ENCODE data around the gene ZNF148. TPM values are rescaled to one million over a fixed set of nuclear protein-coding genes. Genes with fewer than 3 reads are reported as not detected.

Gene ZNF148
- total RNA-seq, 2 experiments from 2014 or later = 36.9 to 41.9 TPM

DNA sequence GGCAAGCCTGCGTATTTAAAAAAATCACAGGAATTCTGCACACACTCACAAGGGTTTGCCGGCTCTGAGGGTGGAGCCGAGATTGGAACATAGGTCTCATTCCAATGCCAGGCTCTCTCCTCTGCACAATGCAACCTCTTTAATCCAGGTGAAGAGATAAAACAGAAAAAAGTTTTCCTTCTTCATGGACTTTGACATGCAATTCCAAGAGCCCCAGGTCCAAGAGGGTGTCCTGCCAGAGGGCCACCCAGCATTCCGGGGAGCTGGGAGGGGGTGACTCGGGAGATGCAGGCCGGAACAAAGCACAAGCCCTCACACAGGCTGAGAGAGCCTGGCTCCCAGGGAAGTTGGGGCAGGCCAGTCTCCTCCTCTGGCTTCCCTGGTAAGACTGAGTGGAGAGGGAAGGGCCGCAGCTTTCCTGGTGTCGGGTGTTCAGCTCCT is 155.8 kb downstream of the ZNF148 start:
- H3K4me3 Mint-ChIP-seq = no peak overlapping the region
- H3K27ac Mint-ChIP-seq = no peak overlapping the region
- CTCF ChIA-PET = no interaction called here
- no peak for DNase-seq
- peaks cover 6% of the 10 kb centered on the region for H3K27me3 Mint-ChIP-seq
- no peaks in the 10 kb centered on the region for H3K9me3 Mint-ChIP-seq
- peaks cover 24% of the 10 kb centered on the region for H3K4me1 Mint-ChIP-seq
- H3K36me3 Mint-ChIP-seq (ENCODE audit: low read depth) = no peaks in the 10 kb centered on the region
- POLR2A ChIA-PET = no interaction called here

DNA sequence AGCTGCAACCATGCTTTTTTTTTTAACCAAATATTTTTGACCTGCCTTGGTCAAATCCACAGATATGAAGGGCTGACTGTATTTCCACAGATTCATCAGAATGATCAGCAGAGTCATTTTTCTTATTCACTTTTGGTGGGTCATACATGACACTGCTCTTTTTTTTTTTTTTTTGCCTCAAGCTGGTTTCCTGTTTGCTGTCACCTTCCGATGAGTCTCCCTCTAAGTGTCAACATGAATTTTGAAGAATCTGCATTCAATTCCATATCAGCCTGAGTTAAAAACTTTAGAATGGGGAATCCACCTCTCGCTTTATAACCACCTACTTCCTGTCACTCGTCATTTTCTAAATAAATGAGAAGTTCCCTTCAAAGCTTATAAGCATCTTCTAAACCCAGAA is 160.4 kb downstream of the ZNF148 start:
- no peak overlapping the region for H3K4me3 Mint-ChIP-seq
- peaks cover 43% of the 10 kb centered on the region for H3K27me3 Mint-ChIP-seq
- no peak overlapping the region for H3K27ac Mint-ChIP-seq
- H3K9me3 Mint-ChIP-seq = no peaks in the 10 kb centered on the region
- H3K36me3 Mint-ChIP-seq (ENCODE audit: low read depth) = no peaks in the 10 kb centered on the region
- peaks cover 14% of the 10 kb centered on the region for H3K4me1 Mint-ChIP-seq
- CTCF ChIA-PET = interaction anchor here (0.6 kb wide), 1 partner anchor 163 kb away, joined by 3 read pairs; no protein-coding TSS in a partner anchor
- DNase-seq = no peak
- POLR2A ChIA-PET = no interaction called here

DNA sequence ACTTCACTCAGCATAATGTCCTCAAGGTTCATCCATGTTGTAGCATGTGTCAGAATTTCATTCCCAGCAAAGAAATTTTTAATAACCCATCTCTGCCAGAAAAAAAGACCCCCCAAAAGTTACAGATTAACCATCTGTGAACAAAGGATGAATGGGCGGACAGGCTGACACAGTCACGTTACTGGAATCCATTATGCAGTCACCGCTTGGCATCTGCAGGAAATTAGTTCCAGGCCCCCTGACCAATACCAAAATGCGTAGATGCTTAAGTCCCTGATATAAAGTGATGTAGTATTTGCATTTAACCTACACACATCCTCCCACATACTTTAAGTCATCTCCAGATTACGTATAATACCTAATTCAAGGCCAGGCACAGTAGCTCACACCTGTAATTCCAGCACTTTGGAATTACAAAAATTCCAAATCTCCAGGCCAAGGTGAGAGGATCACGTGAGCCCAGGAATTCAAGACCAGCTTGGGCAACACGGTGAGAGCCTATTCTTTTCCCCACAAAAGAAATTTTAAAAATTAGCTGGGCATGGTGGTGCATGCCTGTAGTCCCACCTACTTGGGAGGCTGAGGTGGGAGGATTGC is 161.1 kb downstream of the ZNF148 start:
- Mint-ChIP-seq H3K4me3 (no peak overlapping the region), H3K27me3 (peaks cover 48% of the 10 kb centered on the region), H3K4me1 (peaks cover 14% of the 10 kb centered on the region), H3K36me3 (ENCODE audit: low read depth) (no peaks in the 10 kb centered on the region), H3K9me3 (no peaks in the 10 kb centered on the region), H3K27ac (no peak overlapping the region)
- ChIA-PET CTCF (no interaction called here), POLR2A (no interaction called here)
- no peak for DNase-seq

DNA sequence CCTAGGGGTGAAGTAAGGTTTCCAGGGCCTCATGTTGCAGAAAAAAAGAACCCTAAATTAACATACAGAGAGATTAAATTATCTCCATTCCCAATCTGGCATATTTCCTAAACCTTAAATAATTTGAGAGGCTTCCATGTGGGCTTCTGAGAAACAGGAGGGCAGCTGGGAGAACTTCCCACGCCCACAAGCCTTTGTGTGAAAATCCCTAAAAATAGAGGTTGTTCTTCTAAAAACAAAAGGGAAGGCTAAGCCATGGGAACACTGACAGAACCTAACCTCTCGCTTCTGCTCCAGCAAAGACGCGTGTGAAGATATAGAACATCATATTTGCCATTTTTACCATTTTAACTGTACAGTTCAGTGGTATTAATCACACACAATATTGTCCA is 161.8 kb downstream of the ZNF148 start:
- Mint-ChIP-seq H3K36me3 (ENCODE audit: low read depth) (no peaks in the 10 kb centered on the region), H3K9me3 (no peaks in the 10 kb centered on the region), H3K27ac (no peak overlapping the region), H3K4me3 (no peak overlapping the region), H3K27me3 (peaks cover 52% of the 10 kb centered on the region), H3K4me1 (peaks cover 14% of the 10 kb centered on the region)
- CTCF ChIA-PET = no interaction called here
- POLR2A ChIA-PET = no interaction called here
- DNase-seq = no peak

DNA sequence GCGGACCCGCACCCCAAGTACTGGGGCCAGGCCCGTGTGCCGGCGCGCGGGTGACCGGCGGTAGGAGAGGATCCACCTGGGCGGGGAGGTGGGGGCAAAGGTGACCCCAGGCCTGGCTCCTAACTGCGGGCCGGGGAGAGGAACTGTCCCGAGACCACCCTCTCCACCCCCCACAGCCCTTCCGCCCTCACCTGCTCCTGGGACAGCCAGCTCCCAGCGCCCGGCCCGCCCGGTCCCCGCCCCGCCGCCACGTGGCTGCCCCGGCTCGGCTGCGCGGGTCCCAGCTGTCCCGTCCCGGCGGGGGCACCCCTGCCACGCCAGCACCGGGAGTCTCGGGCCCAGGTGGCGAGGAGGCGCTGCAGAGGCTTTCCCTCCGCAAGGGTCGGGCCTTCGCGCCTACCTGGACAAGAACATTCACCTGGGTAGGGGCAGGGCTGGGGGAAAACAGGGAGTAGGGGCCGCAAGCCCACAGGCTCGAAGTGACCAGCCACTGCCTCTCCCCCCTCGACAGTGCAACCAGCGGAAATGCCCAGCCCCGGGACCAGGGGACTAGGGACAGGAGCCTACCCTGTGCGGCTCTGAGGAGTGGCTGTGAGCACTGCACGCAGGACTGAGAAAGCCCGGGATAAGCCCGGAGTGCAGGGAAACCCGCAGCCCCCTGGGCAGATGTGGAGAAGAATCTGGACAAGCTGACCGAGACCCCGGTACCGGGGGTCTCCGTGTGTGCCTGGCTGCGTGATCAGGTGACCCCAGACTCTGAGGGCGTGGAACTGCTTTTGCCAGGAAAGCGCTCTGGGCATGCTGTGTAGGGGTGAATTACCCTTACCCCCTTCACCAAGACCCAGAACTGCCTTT is 162.4 kb downstream of the ZNF148 start, which contains the start of gene SLC12A8:
Gene SLC12A8 (minus strand): TSS at position 240 of the 855 bp plus-strand sequence. CDS start 1,399 bp downstream, outside the sequence.
- ChIA-PET POLR2A (no interaction called here), CTCF (no interaction called here)
- peaks cover 14% of the 10 kb centered on the region for H3K4me1 Mint-ChIP-seq
- H3K9me3 Mint-ChIP-seq = no peaks in the 10 kb centered on the region
- no peaks in the 10 kb centered on the region for H3K36me3 Mint-ChIP-seq (ENCODE audit: low read depth)
- no peak within 1 kb of the TSS for H3K27ac Mint-ChIP-seq
- DNase-seq = no peak
- no peak within 1 kb of the TSS for H3K4me3 Mint-ChIP-seq
- peaks cover 55% of the 10 kb centered on the region for H3K27me3 Mint-ChIP-seq

DNA sequence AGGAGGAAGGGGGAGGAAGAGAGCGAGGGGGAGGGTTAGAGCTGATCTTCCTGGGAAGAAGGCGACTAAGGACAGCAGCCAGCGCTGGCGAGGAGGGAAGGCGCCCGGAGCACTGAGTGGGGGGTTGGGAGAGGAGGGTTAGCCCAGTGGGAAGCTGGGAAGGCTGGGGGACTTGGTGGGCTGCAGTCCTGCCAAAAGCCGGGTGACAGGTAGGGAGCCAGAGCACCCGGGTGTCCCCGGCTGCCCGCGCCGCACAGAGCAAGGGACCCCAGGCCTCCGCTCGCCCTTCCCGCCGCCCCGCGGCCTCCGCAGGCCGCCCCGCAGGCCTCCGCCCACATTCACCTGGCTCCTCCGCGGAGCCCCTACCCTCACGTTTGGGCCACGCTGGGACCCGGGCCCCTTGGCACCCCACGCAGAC is 163.0 kb downstream of the ZNF148 start:
- H3K4me3 Mint-ChIP-seq = no peak overlapping the region

DNA sequence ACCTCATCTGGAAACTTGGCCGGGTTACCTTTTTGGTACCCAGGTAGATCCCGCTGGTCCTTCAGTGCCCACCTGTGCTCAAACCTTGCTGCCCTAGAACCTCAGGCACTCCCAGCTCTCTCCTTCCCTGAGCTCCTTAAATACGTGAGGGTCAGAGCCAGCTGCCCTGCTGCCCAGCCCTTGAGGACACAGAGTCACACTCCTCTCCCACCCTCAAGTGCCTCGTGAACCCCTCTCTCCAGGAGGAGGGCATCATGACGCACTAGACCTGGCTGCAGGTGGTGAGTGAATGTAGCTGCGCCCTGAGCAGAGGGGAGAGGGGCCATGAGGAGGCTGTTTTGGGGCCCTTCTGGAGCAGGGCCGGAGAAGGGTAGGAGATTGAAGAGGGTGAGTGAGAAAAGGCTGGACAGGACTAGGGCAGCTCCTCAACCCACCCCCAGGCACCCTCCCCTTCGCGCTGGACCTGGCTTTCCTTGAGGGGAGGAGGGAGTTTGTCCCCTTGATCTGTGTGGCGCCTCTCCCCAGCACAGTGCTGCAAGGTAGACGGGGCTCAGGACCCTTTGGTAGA is 163.5 kb downstream of the ZNF148 start:
- peaks cover 58% of the 10 kb centered on the region for H3K27me3 Mint-ChIP-seq
- H3K4me3 Mint-ChIP-seq = no peak overlapping the region
- ChIA-PET CTCF (no interaction called here), POLR2A (interaction anchor here (0.9 kb wide), 1 partner anchor 9 kb away, joined by 3 read pairs; no protein-coding TSS in a partner anchor)
- DNase-seq = no peak
- H3K27ac Mint-ChIP-seq = no peak overlapping the region
- H3K4me1 Mint-ChIP-seq = peaks cover 14% of the 10 kb centered on the region
- no peaks in the 10 kb centered on the region for H3K36me3 Mint-ChIP-seq (ENCODE audit: low read depth)
- H3K9me3 Mint-ChIP-seq = no peaks in the 10 kb centered on the region

More for the DNA sequence above, 163.0 kb downstream of the ZNF148 start:
- POLR2A ChIA-PET = no interaction called here
- H3K27me3 Mint-ChIP-seq = peaks cover 58% of the 10 kb centered on the region
- DNase-seq = no peak
- H3K27ac Mint-ChIP-seq = no peak overlapping the region
- H3K9me3 Mint-ChIP-seq = no peaks in the 10 kb centered on the region
- H3K36me3 Mint-ChIP-seq (ENCODE audit: low read depth) = no peaks in the 10 kb centered on the region
- CTCF ChIA-PET = no interaction called here
- peaks cover 14% of the 10 kb centered on the region for H3K4me1 Mint-ChIP-seq

DNA sequence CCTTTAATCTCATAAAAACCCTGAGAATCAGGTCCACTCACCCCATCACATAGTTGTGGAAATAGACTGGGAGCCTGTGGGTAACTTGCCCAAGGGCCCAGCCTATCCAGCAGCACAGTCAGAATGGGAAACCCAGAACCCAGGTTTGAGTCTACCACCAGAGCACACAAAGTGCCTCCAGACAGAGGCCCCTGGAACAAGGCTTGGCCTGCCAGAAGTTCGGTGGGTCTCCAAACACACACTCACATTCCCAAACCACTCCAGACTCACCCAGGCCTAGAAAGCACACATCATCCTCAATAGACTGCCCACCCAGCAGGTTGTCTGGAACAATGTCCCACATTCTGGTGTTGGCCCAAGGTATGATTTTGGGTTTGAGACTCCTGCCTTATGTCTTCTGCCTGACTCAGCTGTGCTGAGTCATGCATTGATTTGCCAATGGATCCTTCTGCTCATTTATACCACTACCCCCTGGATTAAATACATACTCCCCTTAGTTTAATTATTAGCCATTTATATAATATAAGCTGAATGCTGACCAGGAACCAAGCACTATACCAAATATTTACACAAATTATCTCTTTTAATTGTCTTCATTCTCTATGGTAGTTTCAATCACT is 167.1 kb downstream of the ZNF148 start:
- Mint-ChIP-seq H3K27ac (no peak overlapping the region), H3K9me3 (no peaks in the 10 kb centered on the region), H3K4me1 (no peaks in the 10 kb centered on the region), H3K4me3 (no peak overlapping the region), H3K27me3 (peaks cover 58% of the 10 kb centered on the region), H3K36me3 (ENCODE audit: low read depth) (no peaks in the 10 kb centered on the region)
- ChIA-PET CTCF (no interaction called here), POLR2A (no interaction called here)
- no peak for DNase-seq

DNA sequence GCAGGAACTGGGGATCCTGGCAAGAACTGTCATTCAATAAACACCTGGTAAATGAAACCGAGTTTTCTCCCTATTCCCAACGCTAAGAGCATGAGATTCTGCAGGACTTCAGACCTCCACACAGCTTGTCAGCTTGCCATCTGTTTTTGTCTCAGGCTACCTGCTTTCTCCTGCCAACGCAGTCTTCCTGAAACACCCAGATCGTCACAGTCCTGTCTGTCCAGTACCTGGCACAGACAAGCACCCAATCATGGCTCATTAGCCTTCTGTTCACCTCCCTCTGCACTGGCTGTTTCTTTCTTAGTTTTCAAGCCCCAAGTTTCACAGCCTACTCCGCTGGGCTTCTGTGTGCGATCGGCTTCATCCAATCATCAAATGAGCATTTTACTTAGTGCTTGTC is 167.6 kb downstream of the ZNF148 start:
- H3K27me3 Mint-ChIP-seq = peaks cover 56% of the 10 kb centered on the region
- no peak overlapping the region for H3K27ac Mint-ChIP-seq
- no peaks in the 10 kb centered on the region for H3K36me3 Mint-ChIP-seq (ENCODE audit: low read depth)
- no peak for DNase-seq
- H3K4me3 Mint-ChIP-seq = no peak overlapping the region
- no peaks in the 10 kb centered on the region for H3K9me3 Mint-ChIP-seq
- ChIA-PET POLR2A (no interaction called here), CTCF (no interaction called here)
- no peaks in the 10 kb centered on the region for H3K4me1 Mint-ChIP-seq

DNA sequence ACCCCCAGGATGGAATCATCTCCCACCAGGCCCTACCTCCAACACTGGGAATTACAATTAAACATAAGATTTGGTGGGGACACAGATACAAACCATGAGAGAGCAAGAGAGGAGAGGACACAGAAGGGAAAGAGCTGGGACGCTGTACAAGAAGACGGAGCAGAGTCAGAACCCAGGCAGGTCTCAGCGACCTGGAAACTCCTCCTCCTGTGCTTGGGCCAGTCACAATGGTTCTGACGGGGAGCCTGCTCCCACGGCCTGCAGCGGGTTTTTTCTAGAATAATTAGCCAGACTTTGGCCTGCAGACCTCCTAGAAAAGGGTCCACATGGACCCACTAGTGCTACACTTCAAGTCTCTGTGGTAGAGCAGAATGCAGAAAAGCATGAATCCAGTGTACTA is 168.2 kb downstream of the ZNF148 start:
- POLR2A ChIA-PET = no interaction called here
- Mint-ChIP-seq H3K36me3 (ENCODE audit: low read depth) (no peaks in the 10 kb centered on the region), H3K4me1 (no peaks in the 10 kb centered on the region), H3K9me3 (peaks cover 3% of the 10 kb centered on the region), H3K27ac (no peak overlapping the region), H3K4me3 (no peak overlapping the region), H3K27me3 (peaks cover 60% of the 10 kb centered on the region)
- CTCF ChIA-PET = no interaction called here
- DNase-seq = no peak

DNA sequence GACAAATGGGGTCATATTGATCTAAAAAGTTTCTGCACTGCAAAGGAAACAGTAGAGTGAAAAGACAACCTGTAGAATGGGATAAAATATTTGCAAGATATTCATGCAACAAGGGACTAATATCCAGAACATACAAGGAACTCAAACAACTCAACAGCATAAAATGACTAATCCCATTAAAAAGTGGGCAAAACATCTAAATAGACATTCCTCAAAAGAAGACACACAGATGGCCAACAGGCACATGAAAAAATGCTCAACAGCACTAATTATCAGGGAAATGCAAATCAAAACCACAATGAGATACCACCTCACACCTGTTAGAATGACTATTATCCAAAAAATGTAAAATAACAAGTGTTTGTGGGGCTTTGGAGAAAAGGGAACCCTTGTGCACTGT is 171.4 kb downstream of the ZNF148 start:
- CTCF ChIA-PET = no interaction called here
- DNase-seq = no peak
- Mint-ChIP-seq H3K4me3 (no peak overlapping the region), H3K27me3 (peaks cover 35% of the 10 kb centered on the region), H3K27ac (no peak overlapping the region), H3K9me3 (peaks cover 3% of the 10 kb centered on the region), H3K36me3 (ENCODE audit: low read depth) (no peaks in the 10 kb centered on the region), H3K4me1 (peaks cover 6% of the 10 kb centered on the region)
- POLR2A ChIA-PET = no interaction called here

DNA sequence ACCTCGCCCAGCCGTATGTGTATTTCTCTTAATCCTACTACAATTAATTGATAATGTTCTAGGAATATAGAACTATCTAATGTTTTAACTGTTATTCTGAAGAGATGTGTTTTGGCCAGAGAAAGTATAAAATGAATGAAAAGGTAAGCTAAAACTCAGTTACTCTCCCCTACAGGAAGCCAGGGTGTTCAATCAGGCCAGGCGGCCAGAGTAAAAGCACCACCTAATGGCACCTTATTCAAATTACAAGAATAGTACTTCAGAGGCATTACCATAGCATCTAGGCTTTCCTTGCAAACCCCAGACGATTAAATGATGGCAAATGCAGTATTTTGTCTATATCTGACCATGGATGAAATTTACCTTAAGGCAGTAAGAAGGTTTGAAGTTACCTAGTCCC is 172.9 kb downstream of the ZNF148 start:
- POLR2A ChIA-PET = interaction anchor here (1.1 to 1.3 kb wide), 2 partner anchors 9 to 206 kb away, joined by 3 read pairs; no protein-coding TSS in a partner anchor

DNA sequence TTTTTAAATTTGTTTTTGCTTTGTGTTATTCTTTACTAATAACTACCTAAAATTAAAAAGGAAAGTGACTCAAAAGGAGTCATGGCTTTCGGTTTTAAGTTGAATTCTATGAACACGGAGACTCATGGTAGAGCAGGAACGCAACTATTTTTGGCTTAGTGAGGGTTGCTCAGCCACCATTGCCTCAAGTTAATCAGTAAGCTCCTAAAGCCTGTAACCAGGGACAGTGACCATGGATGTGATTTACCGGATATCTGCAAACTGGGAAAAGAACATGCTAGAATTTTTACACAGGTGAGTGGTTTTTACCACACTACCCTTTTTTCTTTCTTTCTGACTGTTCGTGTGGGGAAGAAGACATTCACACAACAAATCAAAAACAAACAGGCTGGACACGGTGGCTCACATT is 174.4 kb downstream of the ZNF148 start:
- ChIA-PET POLR2A (no interaction called here), CTCF (interaction anchor here (1.2 to 2.2 kb wide), 4 partner anchors 50 to 300 kb away, joined by 3 to 6 read pairs (median 4); no protein-coding TSS in a partner anchor)
- peaks cover 6% of the 10 kb centered on the region for H3K4me1 Mint-ChIP-seq
- peaks cover 33% of the 10 kb centered on the region for H3K27me3 Mint-ChIP-seq
- DNase-seq = no peak
- H3K27ac Mint-ChIP-seq = no peak overlapping the region
- no peak overlapping the region for H3K4me3 Mint-ChIP-seq
- H3K9me3 Mint-ChIP-seq = peaks cover 3% of the 10 kb centered on the region
- no peaks in the 10 kb centered on the region for H3K36me3 Mint-ChIP-seq (ENCODE audit: low read depth)

More for the DNA sequence above, 172.9 kb downstream of the ZNF148 start:
- peaks cover 3% of the 10 kb centered on the region for H3K9me3 Mint-ChIP-seq
- peaks cover 6% of the 10 kb centered on the region for H3K4me1 Mint-ChIP-seq
- DNase-seq = peak; percentile 37
- peaks cover 32% of the 10 kb centered on the region for H3K27me3 Mint-ChIP-seq
- no peaks in the 10 kb centered on the region for H3K36me3 Mint-ChIP-seq (ENCODE audit: low read depth)
- H3K4me3 Mint-ChIP-seq = no peak overlapping the region
- H3K27ac Mint-ChIP-seq = no peak overlapping the region
- CTCF ChIA-PET = interaction anchor here (0.7 to 2.2 kb wide), 10 partner anchors 33 to 439 kb away, joined by 3 to 15 read pairs (median 4); partner anchors contain the start of gene MUC13
